RKO (cell line): ENCODE data around the gene PRDX4.
"Not testable (repeated sequence)": the region's sequence is repeated elsewhere in the genome, so short reads cannot be mapped to it uniquely, and the experiment has no call there.

Source experiments
- DNase-seq: peaks from one replicate; pipeline ENCODE4 v3.0.0-alpha.2; 2016; ENCODE audit warnings: low spot score

PRDX4 gene

GRCh38 chrX:23667239-23668177 is at the start of gene PRDX4:
PRDX4 (plus strand) TSS chrX:23667493; CDS start chrX:23667571, 78 bp downstream.
- peak; percentile 84 for DNase-seq

- DNase-seq: no peak
Observed at GRCh38 chrX:23621621-23622265, 45.5 kb upstream of the PRDX4 start.

DNA sequence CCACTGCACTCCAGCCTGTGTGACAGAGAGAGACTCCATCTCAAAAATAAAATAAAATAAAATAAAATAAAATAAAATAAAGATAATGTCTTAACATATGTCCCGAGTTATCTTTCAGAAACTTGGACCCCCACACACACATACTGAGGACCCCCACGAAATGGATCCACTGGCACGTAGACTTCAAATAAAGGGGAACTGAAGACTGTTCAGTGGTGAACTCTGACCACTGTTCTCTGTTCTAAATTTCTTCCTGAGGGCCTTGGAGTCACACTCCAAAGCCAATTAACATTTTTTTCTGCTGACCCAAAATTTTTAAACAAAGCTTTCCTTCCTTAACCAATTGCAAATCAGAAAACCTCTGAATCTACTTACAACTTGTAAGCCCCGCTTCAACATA is 43.5 kb upstream of the PRDX4 start:
- DNase-seq: no peak

GRCh38 chrX:23626651-23627050 is 40.6 kb upstream of the PRDX4 start:
- no peak for DNase-seq

DNA sequence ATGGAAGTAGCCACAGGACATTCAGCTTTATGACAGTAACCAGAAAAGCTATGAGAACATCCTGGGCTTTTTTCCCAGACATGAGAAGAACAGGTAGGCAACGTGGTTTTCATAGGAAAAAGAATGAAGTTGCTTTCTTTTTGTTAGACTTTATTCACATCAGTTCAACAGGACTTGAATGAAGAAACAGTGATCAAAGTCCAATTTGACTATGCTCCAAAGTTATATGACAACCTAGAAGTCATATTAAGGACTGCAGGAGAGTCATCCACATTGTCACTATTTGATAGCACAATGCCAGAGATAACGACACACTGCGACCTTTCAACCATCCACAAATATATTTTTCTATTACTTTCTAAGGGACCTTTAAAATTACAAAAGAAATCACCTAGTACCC is 39.2 kb upstream of the PRDX4 start:
- no peak for DNase-seq

GRCh38 chrX:23631136-23631535 is 36.2 kb upstream of the PRDX4 start:
- DNase-seq: no peak

GRCh38 chrX:23633834-23634580 is 33.3 kb upstream of the PRDX4 start:
- peak; percentile 33 for DNase-seq

- DNase-seq: no peak
Observed at GRCh38 chrX:23637187-23637586, 30.1 kb upstream of the PRDX4 start.

DNA sequence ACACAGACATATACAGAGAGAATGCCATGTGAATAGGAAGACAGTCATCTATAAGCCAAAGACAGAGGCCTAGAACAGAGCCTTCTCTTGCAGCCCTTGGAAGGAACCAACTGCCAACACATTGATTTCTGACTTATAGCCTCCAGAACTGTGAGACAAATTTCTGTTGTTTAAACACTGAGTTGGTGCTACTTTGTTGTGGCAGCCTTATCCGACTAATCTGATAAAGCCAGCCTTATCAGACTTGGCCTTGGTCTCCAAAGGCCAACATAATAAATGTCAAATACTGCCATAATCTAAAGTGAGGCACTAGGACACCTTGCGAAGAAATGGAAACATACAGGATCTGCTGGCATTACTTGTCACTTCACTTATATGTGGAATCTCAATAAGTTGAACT is 24.3 kb upstream of the PRDX4 start:
- DNase-seq: no peak

GRCh38 chrX:23644744-23645143 is 22.5 kb upstream of the PRDX4 start:
- DNase-seq: no peak

- DNase-seq: no peak
Observed at GRCh38 chrX:23656091-23656490, 11.2 kb upstream of the PRDX4 start.

- DNase-seq: no peak
Observed at GRCh38 chrX:23656684-23657083, 10.6 kb upstream of the PRDX4 start.

DNA sequence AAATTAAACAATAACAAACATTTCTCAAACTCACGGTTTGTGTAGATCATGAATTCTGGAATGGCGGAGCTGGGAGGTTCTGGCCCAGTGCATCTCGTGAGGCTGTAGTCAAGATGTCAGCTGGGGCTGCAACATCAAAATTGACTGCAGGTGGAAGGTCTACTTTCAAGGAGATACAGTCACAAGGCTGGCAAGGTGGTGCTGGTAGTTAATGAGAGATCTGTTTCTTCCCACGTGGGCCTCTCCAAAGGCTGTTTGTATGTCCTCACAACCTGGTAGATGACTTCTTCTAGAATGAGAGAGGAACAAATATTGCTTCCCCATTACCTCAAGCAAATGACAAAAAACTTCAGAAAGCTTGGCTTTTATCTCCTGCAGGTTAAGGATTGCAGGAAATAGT is 8.0 kb upstream of the PRDX4 start:
- DNase-seq: no peak

GRCh38 chrX:23660083-23660765 is 7.1 kb upstream of the PRDX4 start:
- DNase-seq: not testable (repeated sequence)

DNA sequence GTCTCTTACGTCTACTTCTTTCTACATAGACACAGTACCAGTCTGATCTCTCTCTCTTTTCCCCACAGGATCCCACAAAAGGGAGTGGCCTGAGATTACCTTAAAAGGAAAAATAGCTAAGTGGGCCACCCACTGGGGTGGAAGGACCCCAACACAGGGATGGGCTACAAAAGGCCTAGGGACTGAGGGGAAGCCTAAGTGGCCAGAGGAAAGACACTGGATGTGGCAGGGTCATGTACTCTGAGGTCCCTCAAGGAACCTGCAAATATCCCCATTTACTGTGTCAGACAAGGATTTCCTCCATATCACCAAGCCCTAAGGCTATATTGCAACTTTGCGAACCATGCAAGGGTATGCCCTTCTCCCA is 6.5 kb upstream of the PRDX4 start:
- no peak for DNase-seq

DNA sequence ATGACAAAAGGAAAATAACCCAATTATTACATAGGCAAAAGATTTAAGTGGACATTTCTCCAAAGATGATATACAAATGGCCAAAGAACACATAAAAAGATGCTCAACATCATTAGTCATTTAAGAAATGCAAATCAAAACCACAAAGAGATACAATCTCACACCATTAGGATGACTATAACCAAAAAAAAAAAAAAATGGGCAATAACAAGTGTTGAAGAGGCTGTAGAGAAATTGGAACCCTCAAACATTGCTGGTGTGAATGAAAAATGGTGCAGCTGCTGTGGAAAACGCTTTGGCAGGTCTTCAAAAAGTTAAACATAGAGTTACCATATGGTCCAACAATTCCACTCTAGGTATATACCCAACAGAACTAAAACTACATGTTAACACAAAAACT is 5.6 kb upstream of the PRDX4 start:
- DNase-seq: no peak

- no peak for DNase-seq
Observed at GRCh38 chrX:23662187-23662586, 5.1 kb upstream of the PRDX4 start.

DNA sequence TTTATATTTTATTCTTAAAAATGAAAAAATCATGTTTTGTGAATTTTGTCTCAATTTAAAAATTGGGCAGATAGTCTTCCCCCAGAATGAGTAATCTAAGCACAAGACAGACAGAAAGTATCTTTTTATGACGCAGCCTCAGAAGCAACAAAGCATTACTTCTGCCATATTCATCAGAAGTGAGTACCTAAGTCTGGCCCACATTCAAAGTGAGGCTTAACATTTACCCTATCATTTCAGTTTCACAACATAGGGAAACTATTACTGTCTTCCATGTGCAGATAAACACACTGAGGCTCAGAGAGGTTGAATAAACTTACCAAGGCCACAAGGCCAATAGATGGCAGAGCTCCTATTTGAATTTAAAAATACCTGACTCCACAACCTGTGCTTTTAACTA is 4.4 kb upstream of the PRDX4 start:
- peak; percentile 20 for DNase-seq

- no peak for DNase-seq
Observed at GRCh38 chrX:23664496-23664895, 2.8 kb upstream of the PRDX4 start.

DNA sequence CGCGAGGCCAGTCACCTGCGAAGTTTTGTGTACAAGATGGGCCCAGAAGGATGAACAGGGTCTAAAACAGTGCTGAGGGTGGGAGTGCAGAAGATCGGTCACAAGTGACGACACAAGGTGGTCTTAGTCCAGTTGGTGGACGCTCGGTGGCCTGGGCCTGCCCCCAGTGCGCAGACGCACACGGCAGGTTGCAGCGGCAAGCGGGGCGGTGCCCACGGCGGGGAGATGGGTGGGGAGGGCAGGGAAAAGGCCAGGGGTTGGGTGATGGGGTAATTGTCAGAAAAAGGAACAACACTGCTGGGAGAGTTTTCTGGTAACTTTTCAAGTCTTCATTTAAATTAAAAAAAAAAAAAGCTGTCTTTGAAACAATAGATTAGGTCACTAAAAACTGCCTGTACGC is 1.0 kb upstream of the PRDX4 start:
- DNase-seq: no peak

DNA sequence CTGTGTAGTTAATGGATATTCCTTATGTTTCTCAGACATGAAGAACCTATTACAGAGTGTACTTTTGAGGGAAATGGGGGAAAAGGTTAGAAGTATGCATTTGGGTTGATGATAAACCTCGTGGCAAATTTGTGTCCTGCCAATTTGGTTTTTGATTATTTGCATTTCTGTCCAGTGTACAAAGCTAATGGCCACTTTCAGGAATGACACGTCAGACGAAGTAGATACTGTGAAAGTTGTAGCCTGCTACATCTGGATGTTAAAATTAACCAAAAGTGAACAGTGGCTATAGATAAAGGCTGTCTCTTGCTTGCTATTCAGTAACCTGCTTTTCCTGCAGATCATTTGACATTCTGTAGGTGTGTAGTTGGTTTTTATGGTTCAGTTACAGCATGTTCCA is 1.0 kb downstream of the PRDX4 start:
- peak; percentile 11 for DNase-seq

DNA sequence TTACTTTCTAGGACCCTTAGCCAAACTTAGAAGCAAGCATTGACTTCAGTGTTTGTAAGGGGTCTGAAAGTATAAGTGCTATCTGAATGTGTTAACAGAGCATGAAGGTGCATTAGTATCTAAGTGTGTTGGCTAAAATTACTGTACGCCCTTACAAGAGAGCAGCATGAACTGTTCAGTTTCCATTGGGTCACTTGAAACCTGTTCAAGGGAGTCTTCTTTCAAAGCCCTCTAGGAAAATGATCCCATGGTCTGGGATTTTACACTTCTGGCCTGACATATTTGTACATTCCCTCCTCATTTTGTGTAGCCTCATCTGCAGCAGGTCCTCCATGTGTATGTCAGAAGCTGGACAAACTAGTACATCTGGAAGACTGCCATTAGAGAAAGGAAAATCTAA is 3.2 kb downstream of the PRDX4 start:
- DNase-seq: no peak
